PC-3 (cell line): ENCODE results near the gene ATG2A. TPM values are rescaled to one million over a fixed set of nuclear protein-coding genes. Genes with fewer than 3 reads are reported as not detected.

Experiments used
- ATAC-seq: fragments of 200-7000 bp; cut with Tn5 transposase; 2 replicates; pipeline ENCODE4 v1.9.1; 2020; ENCODE audit warnings: mild to moderate bottlenecking, moderate library complexity
- BruUV-seq: library from RNA; stranded (reverse); fragments of 400-500 nt; replicated peaks from 2 replicates; lab custom pipeline; 2021; lab: Mats Ljungman, UMichigan
- CTCF ChIA-PET: fragments of 300-600 bp; sonication (Branson Sonifier 250); formaldehyde crosslinking; loops from one replicate; lab custom pipeline; 2022; ENCODE audit warnings: antibody characterized with exemption; lab: Charles Lee
- POLR2A ChIA-PET: fragments of 300-600 bp; sonication (Branson Sonifier 250); formaldehyde crosslinking; loops from one replicate; lab custom pipeline; 2022; ENCODE audit warnings: antibody characterized with exemption; ENCODE audit not compliant: unreplicated experiment; lab: Charles Lee
- DNase-seq: peaks from one replicate; pipeline ENCODE4 v3.0.0-alpha.2; 2015
- H2AFZ ChIP-seq: fragments of 300-600 bp; sonication (generic); 2 replicates; pipeline ENCODE4 v1.6.0; 2016; ENCODE audit warnings: antibody characterized with exemption, low read length
- H3F3A ChIP-seq: fragments of 300-600 bp; sonication (generic); one replicate; pipeline ENCODE4 v1.6.0; 2017; ENCODE audit warnings: antibody characterized with exemption, low read length, control low read depth, mild to moderate bottlenecking; ENCODE audit not compliant: unreplicated experiment
- H3K27ac ChIP-seq: fragments of 300-600 bp; sonication (generic); 2 replicates; pipeline ENCODE4 v1.5.1; 2016; ENCODE audit warnings: mild to moderate bottlenecking, low read length
- H3K27me3 ChIP-seq: fragments of 300-600 bp; sonication (generic); 2 replicates; pipeline ENCODE4 v1.6.1; 2016; ENCODE audit warnings: low read length, mixed read lengths
- H3K36me3 ChIP-seq: fragments of 300-600 bp; sonication (generic); 2 replicates; pipeline ENCODE4 v1.6.1; 2016; ENCODE audit warnings: low read depth, mixed run types, low read length, mixed read lengths
- H3K4me1 ChIP-seq: fragments of 300-600 bp; sonication (generic); 2 replicates; pipeline ENCODE4 v1.5.1; 2016; ENCODE audit warnings: low read length; ENCODE audit not compliant: insufficient read depth
- H3K4me2 ChIP-seq: fragments of 300-600 bp; sonication (generic); 2 replicates; pipeline ENCODE4 v1.6.0; 2016; ENCODE audit warnings: low read length
- H3K4me3 ChIP-seq: fragments of 300-600 bp; sonication (generic); 2 replicates; pipeline ENCODE4 v1.5.1; 2016; ENCODE audit warnings: mild to moderate bottlenecking, low read length, mixed read lengths
- H3K79me2 ChIP-seq: fragments of 300-600 bp; sonication (generic); 2 replicates; pipeline ENCODE4 v1.6.1; 2017; ENCODE audit warnings: low read length, mixed read lengths
- H3K9ac ChIP-seq: fragments of 300-600 bp; sonication (generic); 2 replicates; pipeline ENCODE4 v1.6.0; 2016; ENCODE audit warnings: mild to moderate bottlenecking, low read length
- H3K9me2 ChIP-seq: fragments of 300-600 bp; sonication (generic); replicated peaks from 2 replicates; pipeline ENCODE4 v1.6.1; 2016; ENCODE audit warnings: mixed run types, low read length, mixed read lengths
- H3K9me3 ChIP-seq: fragments of 300-600 bp; sonication (generic); 2 replicates; pipeline ENCODE4 v1.6.1; 2016; ENCODE audit warnings: low read length, mixed read lengths
- H4K20me1 ChIP-seq: fragments of 300-600 bp; sonication (generic); 2 replicates; pipeline ENCODE4 v1.6.1; 2016; ENCODE audit warnings: low read length, mixed read lengths
- CTCF ChIP-seq: fragments of 300-600 bp; sonication (generic); conservative IDR thresholded peaks from 2 replicates; pipeline ENCODE4 v1.5.1; 2017; ENCODE audit warnings: antibody characterized with exemption, low read depth, mild to moderate bottlenecking, low read length
- EZH2 ChIP-seq: fragments of 300-600 bp; sonication (generic); IDR thresholded peaks from one replicate; pipeline ENCODE4 v1.6.1; 2017; ENCODE audit warnings: antibody characterized with exemption, mild to moderate bottlenecking, low read length; ENCODE audit not compliant: unreplicated experiment
- EZH2phosphoT487 ChIP-seq: fragments of 300-600 bp; sonication (generic); IDR thresholded peaks from 2 replicates; pipeline ENCODE4 v1.6.1; 2018; ENCODE audit warnings: mild to moderate bottlenecking, antibody characterized with exemption, low read length, borderline replicate concordance
- intact Hi-C: fragments of 100-400 bp; cut with micrococcal nuclease; formaldehyde crosslinking; loops from 2 replicates; pipeline ENCODE4 v1.9.0; 2023
- total RNA-seq: library from RNA; depleted of rRNA; stranded (reverse); fragments of >200 nt; gene quantifications from 2 replicates; pipeline ENCODE4 v1.2.3, GENCODE V29; 2014

ATG2A gene
- total RNA-seq, 1 experiment from 2014 or later, result 45.6 TPM

DNA sequence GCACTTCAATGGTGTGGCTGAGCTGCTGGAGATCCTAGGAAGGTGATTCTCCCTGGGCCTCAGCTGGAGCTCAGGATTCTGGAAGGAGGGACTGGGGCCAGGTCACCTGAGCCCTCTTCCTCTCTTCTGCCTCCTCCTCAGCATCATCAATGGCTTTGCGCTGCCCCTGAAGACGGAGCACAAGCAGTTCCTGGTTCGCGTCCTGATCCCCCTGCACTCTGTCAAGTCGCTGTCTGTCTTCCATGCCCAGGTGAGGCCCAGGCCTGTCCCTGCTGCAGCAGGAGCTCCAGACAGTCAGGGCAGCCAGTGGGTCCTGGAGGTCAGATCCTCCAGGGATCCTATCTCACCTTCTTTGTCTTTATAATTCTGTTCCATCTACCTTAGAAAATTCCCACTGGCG lies 13.3 kb upstream of the ATG2A start:
- Histone ChIP-seq H3K36me3 (peaks cover 10% of the 10 kb centered on the region), H3K79me2 (no peaks in the 10 kb centered on the region), H4K20me1 (no peaks in the 10 kb centered on the region), H3K9me2 (no peaks in the 10 kb centered on the region), H3K9ac (no peak overlapping the region), H3K27me3 (no peaks in the 10 kb centered on the region), H3F3A (no peaks in the 10 kb centered on the region), H3K4me2 (no peak overlapping the region), H3K4me1 (peaks cover 1% of the 10 kb centered on the region; the same call in 1 of the 2 replicates), H2AFZ (no peak overlapping the region), H3K4me3 (no peak overlapping the region), H3K27ac (no peak overlapping the region), H3K9me3 (no peaks in the 10 kb centered on the region)
- no TSS peak for BruUV-seq
- ATAC-seq (no peak), DNase-seq (no peak)
- ChIA-PET POLR2A (no interaction called here), CTCF (no interaction called here)
- TF ChIP-seq EZH2phosphoT487, result no peak
- intact Hi-C loops, result no loop called here

GRCh38 chr11:64929625-64930024 lies 12.6 kb upstream of the ATG2A start:
- no peaks in the 10 kb centered on the region for H3K9me2 ChIP-seq
- no peak overlapping the region for H2AFZ ChIP-seq
- ChIA-PET POLR2A (no interaction called here), CTCF (no interaction called here)
- H3K4me2 ChIP-seq, result no peak overlapping the region
- no peak overlapping the region for H3K4me3 ChIP-seq
- H4K20me1 ChIP-seq, result no peaks in the 10 kb centered on the region
- H3K27me3 ChIP-seq, result no peaks in the 10 kb centered on the region
- no peaks in the 10 kb centered on the region for H3K9me3 ChIP-seq
- peaks cover 10% of the 10 kb centered on the region for H3K36me3 ChIP-seq
- no peak overlapping the region for H3K27ac ChIP-seq
- no peak for TF ChIP-seq EZH2
- no peak for TF ChIP-seq CTCF
- no peak for TF ChIP-seq EZH2phosphoT487
- DNase-seq, result no peak
- no TSS peak for BruUV-seq
- H3K4me1 ChIP-seq, result peaks cover 6% of the 10 kb centered on the region; the same call in 1 of the 2 replicates
- peaks cover 4% of the 10 kb centered on the region; the same call in 1 of the 2 replicates for H3K79me2 ChIP-seq
- H3F3A ChIP-seq, result no peaks in the 10 kb centered on the region
- no peak overlapping the region for H3K9ac ChIP-seq
- intact Hi-C loops, result no loop called here
- no peak for ATAC-seq

DNA sequence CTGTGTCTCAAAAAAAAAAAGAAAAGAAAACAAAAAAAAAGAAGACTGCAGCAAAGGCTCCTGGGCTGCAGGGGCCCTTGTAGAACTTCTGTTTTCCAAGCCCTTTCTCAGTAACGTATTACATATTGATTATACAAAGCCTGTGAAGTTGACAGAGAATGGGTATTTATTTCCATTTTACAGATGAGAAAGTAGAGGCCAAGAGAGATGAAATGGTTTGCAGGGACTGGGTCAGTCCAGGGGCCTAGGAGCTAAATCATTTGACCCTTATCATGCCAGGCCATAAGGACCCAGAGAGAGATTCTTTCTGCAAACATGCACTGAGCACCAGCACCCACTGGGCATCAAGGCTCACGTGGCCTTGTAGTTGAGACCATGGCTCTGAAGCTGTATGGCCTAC lies 11.9 kb upstream of the ATG2A start:
- TF ChIP-seq CTCF, result no peak
- no peak for TF ChIP-seq EZH2
- no peak for TF ChIP-seq EZH2phosphoT487
- H3F3A ChIP-seq, result no peaks in the 10 kb centered on the region
- H4K20me1 ChIP-seq, result no peaks in the 10 kb centered on the region
- intact Hi-C loops, result no loop called here
- no TSS peak for BruUV-seq
- no peak for ATAC-seq
- H3K4me2 ChIP-seq, result no peak overlapping the region
- no peaks in the 10 kb centered on the region for H3K9me3 ChIP-seq
- peaks cover 10% of the 10 kb centered on the region for H3K36me3 ChIP-seq
- ChIA-PET CTCF (no interaction called here), POLR2A (no interaction called here)
- H3K27me3 ChIP-seq, result no peaks in the 10 kb centered on the region
- no peak overlapping the region for H3K4me3 ChIP-seq
- H3K9ac ChIP-seq, result no peak overlapping the region
- H2AFZ ChIP-seq, result no peak overlapping the region
- peaks cover 4% of the 10 kb centered on the region; the same call in 1 of the 2 replicates for H3K79me2 ChIP-seq
- no peak for DNase-seq
- H3K4me1 ChIP-seq, result peaks cover 10% of the 10 kb centered on the region; the same call in 1 of the 2 replicates
- H3K27ac ChIP-seq, result no peak overlapping the region
- H3K9me2 ChIP-seq, result no peaks in the 10 kb centered on the region
